ENCODE data around the gene FNDC3B.
A peak's percentile ranks its signal among the peaks of the same experiment; 100 is the strongest.

FNDC3B gene

GRCh38 chr3:172097585-172097984, 58.2 kb downstream of the FNDC3B start:
- DNase-seq: no peak

- no peak for DNase-seq
These were observed 59.5 kb downstream of the FNDC3B start for GRCh38 chr3:172098698-172099494.

GRCh38 chr3:172099495-172099808, 60.1 kb downstream of the FNDC3B start:
- DNase-seq: no peak

GRCh38 chr3:172100482-172100881, 61.1 kb downstream of the FNDC3B start:
- no peak for DNase-seq

- DNase-seq: no peak
These were observed 61.7 kb downstream of the FNDC3B start for GRCh38 chr3:172101107-172101506.

GRCh38 chr3:172102123-172102882, 62.9 kb downstream of the FNDC3B start:
- DNase-seq: peak; percentile 34

- no peak for DNase-seq
These were observed 63.5 kb downstream of the FNDC3B start for GRCh38 chr3:172102883-172103310.

GRCh38 chr3:172103724-172104123, 64.3 kb downstream of the FNDC3B start:
- DNase-seq: no peak

- DNase-seq: no peak
These were observed 65.2 kb downstream of the FNDC3B start for GRCh38 chr3:172104471-172105072.

GRCh38 chr3:172106037-172106954, 66.9 kb downstream of the FNDC3B start:
- DNase-seq: no peak

- DNase-seq: peak; percentile 40
These were observed 67.6 kb downstream of the FNDC3B start for GRCh38 chr3:172106989-172107388.

GRCh38 chr3:172107403-172107802, 68.0 kb downstream of the FNDC3B start:
- DNase-seq: peak; percentile 25

- no peak for DNase-seq
These were observed 70.9 kb downstream of the FNDC3B start for GRCh38 chr3:172110127-172110779.

GRCh38 chr3:172111163-172111562, 71.8 kb downstream of the FNDC3B start:
- DNase-seq: no peak

GRCh38 chr3:172112078-172112733, 72.8 kb downstream of the FNDC3B start:
- no peak for DNase-seq

- DNase-seq: no peak
These were observed 73.3 kb downstream of the FNDC3B start for GRCh38 chr3:172112734-172113120.

GRCh38 chr3:172113710-172114109, 74.3 kb downstream of the FNDC3B start:
- no peak for DNase-seq

GRCh38 chr3:172115059-172115458, 75.7 kb downstream of the FNDC3B start:
- no peak for DNase-seq

GRCh38 chr3:172115787-172116186, 76.4 kb downstream of the FNDC3B start:
- no peak for DNase-seq

GRCh38 chr3:172118019-172118418, 78.6 kb downstream of the FNDC3B start:
- DNase-seq: no peak

- no peak for DNase-seq
These were observed 80.0 kb downstream of the FNDC3B start for GRCh38 chr3:172119266-172119969.

All from activated effector memory CD4-positive, alpha-beta T cell treated with Interleukin-2 at 50 U/mL for 16 hours (primary cell).